Stimulated activated CD4-positive, alpha-beta T cell treated with anti-CD3 and anti-CD28 coated beads, Interleukin-12 subunit alpha, Interleukin-12 subunit beta, amount 100 ng/mL, for 4 hours (primary cell): Measurements from ENCODE around the gene TMEM140.
"Not testable (repeated sequence)": the region's sequence is repeated elsewhere in the genome, so short reads cannot be mapped to it uniquely, and the experiment has no call there.

Experiments used
- DNase-seq: peaks from one replicate; pipeline ENCODE4 v3.0.0-alpha.2; 2020

Gene TMEM140

DNA sequence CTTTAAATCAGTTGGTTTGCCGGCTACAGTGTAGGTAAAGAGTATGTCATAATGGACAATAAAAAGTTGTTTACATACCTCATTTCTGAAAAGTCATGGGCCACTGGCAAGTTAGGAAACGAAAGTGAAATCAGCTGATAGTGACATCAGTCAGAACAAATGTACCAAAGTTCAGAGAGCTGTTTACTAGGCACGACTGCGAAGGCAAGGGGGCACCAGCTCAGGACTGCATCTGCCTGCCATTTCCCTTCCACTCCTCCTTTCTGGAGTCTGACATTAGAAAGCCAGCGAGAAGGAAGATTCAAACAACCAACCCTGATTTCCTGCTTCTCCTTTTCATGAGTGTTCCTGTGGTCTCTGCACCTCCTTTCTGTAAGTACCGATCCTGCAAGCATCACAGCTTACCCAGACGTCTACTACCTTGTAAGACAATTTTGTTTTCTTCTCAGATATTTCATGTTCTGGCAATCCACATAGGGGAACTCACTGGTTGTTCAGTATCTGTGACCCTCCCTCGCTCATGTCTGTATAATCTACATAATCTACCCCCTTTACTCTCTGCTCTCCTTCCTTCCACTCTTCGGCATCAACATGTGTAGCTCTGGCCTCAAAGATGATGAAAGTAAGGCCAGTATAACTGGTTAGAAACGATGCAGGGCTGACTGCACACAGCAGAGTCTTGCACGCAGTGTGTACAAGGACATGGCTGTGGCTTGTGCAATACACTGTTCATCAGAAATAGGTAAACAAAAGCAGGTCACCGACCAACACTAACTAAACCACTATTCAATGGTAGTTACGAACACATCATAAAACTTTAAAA lies at the start of gene TMEM140:
TMEM140 (plus strand) TSS at position 174 of the 823 bp plus-strand sequence. CDS start 16,370 bp downstream, outside the sequence.
- no peak for DNase-seq

DNA sequence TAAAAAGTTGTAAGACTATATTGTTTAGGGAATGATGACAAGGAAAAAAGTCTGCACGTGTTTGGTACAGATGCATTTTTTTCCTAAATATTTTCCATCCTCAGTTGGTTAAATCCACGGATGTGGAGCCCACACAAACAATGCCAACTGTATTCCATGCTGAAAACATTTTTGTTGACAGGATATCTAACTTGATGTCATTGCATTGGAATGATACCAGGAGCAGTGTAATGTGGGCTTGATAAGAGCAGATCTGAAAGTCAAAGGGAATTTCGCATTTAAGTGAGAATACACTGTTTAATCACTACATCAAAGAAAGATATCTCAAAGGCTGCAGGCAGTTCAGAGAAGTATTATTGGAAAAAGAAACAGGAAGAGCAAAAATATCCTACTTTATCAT lies 49.5 kb upstream of the TMEM140 start:
- no peak for DNase-seq

DNA sequence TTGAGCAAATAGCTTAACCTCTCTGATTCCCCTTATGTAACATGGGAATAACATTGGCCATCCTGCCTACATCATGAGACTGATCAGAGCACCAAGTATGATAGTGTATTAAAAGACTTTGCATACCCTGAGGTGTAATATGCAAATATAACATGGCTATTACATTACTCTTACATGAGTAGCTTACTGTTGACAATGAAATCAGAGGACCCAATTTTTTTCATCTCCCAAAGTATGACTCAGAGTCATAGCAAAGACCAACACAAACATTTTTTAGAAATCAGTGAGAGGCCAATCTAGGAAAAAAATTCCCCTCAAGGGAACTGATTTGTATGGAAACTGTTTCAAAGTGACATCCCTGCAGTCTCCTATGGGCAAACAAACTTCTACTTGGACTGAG lies 47.0 kb upstream of the TMEM140 start:
- no peak for DNase-seq

DNA sequence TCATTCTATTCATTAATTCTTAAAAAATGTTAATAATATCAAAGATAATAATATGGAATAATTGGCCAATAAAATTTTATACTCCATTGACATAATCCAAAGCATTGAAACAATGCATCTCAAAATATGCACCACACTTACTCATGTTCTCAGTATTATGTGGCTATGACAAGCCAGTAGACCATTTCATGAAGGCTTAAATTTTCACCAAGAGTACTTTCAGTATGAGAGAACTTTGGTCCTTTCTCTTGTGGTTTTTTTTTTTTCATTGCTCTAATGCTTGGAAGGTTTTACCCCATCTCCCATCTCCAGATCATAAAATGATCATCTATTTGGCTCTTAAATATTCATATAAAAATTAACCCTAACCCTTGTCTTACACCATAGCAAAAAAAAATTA lies 45.5 kb upstream of the TMEM140 start:
- no peak for DNase-seq

DNA sequence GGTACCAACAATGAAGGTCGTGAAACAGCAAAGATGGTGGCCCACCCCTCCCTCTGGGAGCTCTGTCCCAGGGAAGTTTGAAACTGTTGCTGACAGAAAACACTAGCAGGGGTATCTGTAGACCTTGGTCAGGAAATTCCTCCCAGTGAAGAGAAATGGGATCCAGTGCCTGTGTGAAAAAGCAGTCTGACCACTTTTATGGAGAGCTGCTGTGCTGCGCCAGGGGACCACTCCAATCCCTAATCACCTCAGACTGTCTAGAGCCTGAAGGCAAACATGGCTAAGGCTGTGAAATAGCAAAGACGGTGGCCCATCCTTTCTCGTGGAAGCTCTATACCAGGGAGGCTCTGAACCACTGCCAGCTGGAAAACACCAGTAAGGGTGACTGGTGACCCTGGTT lies 38.3 kb upstream of the TMEM140 start:
- no peak for DNase-seq

DNA sequence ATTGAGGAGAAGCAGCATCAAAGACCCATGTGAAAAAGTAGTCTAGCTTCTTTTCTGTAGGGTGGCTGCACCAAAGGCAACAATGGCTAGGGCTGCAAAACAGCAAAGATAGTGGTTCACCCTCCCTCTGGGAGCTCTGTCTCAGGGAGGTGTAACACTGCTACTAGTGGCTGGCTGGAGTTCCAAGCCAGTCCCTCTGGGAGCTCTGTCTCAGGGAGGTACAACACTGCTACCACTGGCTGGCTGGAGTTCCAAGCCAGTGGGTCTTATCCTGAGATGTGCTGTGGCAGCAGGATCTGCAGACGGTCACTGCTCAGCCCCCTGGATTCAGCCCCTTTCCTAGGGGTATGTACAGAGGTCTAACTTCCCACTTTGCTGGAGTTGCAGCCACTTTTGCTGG lies 37.9 kb upstream of the TMEM140 start:
- DNase-seq: no peak

DNA sequence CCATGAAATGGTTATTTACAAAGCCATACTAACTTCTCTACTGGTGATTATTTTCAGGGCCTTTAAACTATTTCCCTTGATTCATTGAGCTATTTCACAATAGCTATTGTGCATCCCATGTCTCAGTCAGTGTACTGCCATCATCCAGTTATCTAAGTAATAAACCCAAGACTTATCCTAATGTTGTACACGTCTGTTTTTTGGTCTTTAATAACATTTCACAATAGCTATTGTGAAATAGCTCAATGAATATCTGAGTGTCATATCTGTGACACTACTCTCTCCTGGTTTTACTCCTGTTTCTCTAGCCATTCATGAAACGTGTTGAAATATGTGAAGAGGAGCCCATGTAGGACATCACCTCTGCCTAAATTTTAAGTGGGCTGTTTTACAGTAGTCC lies 36.5 kb upstream of the TMEM140 start:
- DNase-seq: no peak

DNA sequence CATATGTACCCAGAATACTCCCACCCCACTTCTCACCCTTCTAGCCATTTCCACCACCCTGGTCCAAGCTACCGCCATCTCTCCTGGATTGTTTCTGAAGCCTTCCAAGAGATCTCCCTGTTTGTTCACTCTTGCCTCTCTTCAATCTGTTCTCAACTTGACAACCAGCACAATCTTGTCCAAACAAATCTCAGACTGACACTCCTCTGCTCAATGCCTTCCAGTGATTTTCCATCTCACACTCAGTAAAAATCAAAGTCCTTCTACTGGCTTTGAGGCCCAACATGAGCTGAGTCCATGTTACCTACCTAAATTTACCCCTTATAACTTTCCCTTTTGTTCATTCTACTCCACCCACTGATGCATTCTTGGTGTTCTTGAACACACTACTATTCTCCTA lies 33.2 kb upstream of the TMEM140 start:
- no peak for DNase-seq

DNA sequence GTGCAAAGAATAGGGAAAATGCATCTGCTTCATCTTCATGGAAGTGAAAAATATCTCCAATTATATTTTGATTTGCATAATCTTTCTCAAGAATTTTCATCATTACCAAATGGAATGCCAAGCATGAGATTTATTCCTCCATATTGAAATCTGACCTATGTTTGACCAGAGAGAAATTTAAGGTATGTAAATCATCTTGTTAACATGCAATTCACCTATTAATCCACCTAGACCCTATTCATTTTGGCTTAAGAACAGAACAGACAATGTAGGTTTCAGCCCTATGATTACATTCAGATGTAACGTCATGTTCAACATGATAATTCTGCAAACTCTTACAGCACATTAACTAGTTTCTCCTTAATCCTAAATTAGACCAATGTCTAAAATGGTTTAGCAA lies 30.8 kb upstream of the TMEM140 start:
- no peak for DNase-seq

DNA sequence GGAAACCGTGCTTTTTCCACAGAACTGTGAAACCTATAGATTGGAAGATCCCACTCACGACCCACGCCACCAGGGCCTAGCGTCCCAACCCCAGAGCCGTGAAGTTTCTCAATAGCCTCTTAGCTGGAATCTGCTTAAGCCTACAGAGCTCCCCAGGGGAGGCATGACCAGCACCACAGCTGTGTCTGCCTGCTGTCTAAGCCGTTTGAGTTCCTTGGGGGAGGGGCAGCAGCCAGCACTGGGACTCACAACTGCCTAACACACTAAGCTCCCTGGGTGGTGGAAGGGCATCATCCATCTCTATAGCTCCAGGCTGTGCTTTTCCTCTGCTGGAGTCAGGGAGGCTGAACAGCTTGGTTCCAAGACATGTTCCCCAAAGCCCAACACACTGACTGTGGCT lies 26.0 kb upstream of the TMEM140 start:
- DNase-seq: no peak

DNA sequence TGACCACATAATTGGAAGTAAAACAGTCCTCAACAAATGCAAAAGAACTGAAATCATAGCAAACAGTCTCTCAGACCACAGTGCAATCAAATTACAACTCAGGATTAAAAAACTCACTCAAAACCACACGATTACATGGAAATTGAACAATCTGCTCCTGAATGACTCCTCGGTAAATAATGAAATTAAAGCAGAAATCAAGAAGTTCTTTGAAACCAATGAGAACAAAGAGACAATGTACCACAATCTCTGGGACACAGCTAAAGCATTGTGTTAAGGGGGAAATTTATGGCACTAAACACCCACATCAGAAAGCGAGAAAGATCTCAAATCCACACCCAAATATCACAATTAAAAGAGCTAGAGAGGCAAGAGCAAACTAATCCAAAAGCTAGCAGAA lies 23.2 kb upstream of the TMEM140 start:
- not testable (repeated sequence) for DNase-seq

DNA sequence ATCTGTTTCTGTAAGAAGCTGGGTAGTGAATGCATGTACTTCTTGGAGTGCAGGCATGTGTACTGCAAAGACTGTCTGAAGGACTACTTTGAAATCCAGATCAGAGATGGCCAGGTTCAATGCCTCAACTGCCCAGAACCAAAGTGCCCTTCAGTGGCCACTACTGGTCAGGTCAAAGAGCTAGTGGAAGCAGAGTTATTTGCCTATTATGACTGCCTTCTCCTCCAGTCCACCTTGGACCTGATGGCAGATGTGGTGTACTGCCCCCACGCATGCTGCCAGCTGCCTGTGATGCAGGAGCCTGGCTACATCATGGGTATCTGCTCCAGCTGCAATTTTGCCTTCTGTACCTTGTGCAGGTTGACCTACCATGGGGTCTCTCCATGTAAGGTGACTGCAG lies 18.9 kb upstream of the TMEM140 start:
- DNase-seq: no peak

DNA sequence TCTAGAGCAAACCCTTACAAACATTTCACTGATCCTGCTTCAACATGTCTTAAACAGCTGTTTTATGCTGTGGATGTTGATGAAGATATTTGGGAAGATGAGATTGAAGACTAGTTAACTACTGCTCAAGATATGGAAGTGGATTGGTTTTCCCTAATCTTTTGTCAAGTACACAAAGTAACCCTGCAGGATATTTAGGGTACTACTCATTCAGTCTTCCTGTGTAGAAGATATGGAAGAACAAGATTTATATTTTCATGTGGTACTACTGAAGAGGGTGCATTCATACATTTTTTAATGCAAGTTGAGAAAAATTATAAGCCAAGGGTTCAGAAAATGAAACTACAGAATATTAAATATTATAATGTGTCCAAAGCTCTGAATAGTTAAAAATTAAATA lies 18.3 kb upstream of the TMEM140 start:
- no peak for DNase-seq

DNA sequence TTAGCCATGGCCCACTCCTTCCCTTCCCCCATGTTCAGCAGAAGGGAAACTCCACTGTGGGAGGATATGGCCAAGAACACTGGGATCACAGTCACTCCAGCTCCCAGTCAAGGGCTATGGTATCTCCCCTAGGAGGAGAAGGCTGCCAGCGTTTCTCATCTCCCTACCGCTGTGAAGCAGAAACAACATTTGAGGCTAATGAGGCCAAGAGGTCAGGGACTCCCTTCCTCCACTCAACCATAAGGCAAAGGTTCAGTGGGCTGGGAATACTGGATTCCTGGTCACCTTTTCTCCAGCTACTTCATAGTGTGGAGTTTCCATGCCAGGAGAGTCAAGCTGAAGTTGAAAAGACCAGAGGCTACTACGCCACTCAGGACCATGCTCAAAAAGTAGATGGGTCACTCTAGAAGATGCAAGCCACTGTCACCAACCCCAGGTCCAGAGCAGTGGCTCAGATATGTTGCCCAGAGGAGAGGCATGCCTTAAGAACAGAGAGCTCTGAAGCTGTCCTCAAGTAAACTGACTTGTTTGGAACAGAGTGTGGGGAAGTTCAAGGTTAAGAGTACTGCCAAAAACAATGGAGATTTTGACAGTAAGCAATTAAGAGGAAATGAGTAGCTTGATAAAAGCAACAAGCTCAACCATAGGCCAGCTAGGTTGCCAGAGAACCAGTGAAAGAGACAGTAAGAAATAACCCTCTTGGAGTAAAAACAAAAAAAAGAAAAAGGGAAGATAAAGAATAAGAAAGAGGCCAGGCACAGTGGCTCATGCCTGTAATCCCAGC lies 3.8 kb upstream of the TMEM140 start:
- DNase-seq: no peak

DNA sequence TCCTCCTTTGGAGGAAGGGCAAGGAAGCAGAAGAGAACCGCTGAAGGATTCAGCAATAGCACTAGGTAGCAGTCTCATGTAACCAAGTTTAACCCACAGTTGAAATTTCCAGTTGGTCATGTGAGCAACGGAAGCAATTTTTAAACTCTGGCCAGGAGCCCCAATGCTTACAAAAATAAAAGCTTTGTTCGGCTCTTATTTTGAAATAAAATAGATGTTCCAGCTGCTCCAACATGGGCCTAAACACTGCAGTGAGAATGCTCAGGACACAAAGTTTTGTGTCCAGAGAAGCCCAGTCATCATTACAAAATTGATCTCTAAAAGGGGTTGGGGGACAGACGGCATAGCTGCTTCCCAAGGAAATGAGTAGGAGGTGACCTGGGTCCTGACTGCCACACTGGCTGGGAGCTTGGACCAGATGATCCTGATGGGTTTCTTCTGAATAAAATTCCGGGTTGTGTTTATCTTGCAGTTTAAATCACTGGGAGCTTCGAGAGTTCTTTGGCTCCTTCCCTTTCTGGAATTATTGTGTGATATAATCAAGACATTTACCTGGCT lies 452 bp upstream of the TMEM140 start:
- no peak for DNase-seq

DNA sequence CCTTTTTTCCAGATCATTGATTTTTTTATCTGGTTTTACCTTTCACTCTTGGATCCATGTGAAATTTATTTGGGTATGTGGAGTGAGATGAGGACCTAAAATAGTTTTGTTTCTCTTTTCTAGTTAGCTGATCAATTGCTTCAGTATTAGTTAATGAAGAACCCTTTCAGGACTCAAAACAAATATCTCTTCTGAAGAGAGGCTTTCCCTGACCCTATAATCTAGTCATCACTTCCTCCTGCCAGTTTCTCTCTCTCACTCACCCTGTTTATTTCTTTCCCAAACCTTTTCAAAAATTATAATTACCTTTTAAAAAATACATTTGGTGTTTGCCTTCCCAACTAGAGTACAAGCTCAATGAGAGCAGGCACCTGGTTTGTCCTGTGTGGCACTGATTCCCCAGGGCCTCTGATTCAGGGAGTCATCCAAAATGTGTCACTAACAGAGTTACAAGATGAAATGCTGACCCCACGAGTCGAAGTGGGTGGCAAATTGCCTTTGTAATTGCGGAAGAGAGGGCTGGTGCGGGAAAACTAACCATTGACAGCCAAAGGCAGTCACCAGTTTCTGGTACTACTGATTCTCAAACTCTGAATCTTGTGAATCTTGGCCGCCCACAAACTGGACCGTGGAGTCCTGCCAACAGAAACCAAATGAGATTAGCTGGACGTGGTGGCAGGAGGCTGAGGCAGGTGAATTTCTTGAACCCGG lies 2.4 kb downstream of the TMEM140 start:
- DNase-seq: no peak

DNA sequence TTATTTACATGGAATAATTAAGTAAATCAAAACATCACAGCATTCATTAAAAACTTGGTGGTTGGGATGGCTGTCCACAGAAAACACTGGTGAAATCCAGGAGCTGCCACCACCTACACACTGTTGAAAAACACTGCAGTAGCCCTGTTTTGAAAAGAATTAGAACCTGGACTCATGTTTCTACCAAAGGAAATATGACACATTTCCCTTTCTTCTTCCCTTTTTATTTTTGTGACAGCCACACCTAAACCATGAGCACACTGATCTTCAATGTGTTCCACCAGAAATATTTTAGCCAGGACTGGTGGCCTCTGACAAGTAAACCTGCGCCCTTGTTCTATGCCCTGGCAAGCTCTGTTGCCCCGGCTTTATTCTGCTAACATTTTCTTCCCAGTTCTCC lies 3.3 kb downstream of the TMEM140 start:
- no peak for DNase-seq

DNA sequence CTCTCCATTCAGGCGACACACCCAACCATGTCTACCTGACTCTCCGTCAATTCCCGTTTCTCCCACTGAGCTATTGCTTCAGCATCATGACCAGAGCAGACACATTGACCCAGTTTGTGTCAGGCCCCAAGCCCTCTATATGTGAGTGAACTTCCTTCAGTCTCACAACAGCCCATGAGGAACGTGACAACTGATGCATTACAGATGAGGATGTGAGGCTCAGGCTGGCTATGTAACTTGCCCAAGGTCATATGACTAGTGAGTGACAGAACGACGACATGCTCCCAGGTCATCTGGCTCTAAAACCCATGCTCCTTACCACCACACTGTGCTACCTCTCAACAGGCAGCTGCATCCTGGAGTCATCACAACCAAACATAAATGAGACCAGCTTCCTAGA lies 3.7 kb downstream of the TMEM140 start:
- DNase-seq: no peak

DNA sequence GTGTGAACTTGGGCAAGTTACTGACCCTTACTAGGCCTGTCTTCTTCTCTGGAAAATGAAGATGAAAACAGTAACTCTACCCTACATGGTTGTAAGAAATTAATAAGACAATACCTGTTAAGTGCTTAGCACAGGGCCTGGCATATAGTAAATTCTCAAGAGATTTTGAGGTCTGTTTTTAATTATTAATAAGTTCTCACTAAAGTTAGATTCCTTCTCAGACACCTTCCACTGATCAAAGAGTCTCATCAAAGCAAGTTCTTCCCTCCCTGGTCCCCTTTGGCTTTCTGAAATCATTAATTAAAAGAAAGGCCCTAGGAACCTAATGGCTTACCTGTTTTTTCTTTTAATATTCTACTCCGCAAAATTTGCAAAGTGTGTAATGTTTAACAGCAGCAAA lies 4.6 kb downstream of the TMEM140 start:
- DNase-seq: no peak

DNA sequence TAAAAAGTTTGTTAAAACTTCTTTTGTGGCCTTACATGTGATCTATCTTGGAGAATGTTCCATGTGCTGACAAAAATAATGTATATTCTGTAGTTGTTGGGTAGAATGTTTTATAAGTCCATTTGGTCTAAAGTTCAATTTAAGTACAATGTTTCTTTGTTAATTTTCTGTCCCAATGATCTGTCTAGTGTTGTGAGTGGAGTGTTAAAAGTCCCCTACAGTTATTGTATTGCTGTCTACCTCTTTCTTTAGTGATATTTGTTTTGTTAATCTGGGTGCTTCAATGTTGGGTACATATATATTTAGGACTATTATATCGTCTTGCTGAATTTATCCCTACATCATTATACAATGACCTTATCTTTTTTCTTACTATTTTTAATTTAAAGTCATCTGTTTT lies 6.9 kb downstream of the TMEM140 start:
- no peak for DNase-seq

DNA sequence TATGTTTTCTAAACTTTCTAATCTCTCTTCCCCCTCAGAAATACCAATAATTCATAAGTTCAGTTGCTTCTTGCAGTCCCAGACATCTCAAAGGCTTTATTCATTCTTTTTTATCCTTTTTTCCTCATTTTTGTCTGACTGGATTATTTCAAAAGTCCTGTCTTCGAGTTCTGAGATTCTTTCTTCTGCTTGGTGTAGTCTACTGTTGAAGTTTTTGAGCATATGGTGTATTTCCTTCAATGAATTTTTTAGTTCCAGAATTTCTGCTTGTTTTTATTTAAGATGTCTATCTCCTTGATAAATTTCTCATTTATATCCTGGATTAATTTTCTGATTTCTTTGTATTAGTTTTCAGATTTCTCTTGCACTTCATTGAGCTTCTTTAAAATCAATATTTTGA lies 8.4 kb downstream of the TMEM140 start:
- DNase-seq: no peak

DNA sequence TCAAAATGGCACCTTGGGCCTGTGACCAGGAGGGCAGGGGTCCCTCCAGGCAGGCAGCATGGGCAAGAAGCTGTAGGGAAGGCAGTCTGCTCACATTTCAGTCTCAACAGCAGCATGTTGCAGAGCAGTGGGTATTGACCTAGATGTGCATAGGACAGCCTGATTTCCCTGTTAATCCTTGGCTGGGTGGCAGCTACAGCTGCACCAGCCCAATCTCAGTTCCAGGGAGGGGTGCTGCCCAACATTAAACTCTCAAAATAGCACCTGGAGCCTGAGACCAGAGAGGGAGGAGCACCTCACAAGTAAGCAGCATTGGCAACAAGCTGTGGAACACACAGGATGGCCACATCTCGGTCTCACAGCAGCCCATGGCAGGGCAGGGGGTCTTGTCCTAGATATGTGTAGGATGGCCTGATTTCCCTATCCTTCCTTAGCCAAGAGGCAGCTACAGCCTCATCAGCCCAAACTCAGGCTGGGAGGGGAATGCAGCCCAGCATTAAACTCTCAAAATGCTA lies 10.3 kb downstream of the TMEM140 start:
- no peak for DNase-seq

DNA sequence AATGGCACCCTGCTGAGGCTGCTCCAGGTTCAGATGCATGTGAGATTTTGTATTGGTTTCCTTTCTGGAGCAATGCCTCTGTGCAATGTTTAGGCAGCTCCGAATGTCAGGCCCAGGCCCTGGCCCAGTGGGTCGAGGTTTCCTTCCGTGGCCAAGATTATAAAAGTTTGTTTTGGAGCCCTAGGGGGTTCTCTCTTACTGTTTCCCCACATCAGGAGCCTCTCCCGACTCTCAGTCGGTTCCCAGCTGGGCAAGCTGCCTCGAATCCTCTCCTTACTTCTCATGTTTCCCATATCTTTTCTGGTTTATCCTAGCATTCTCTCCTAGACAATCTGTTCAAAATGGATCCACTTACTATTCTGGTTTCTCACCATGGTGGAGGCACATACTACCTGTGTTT lies 11.0 kb downstream of the TMEM140 start:
- DNase-seq: no peak
